ENCODE results near the gene ARHGAP24. TPM values are rescaled to one million over a fixed set of nuclear protein-coding genes. Genes with fewer than 3 reads are reported as not detected.
"Not testable (repeated sequence)": the region's sequence is repeated elsewhere in the genome, so short reads cannot be mapped to it uniquely, and the experiment has no call there.

ARHGAP24 gene
- total RNA-seq, 1 donor from 2014 or later = not detected

- intact Hi-C loops (cut with micrococcal nuclease) = not testable (repeated sequence)
Observed at GRCh38 chr4:85839981-85840451, 365.1 kb downstream of the ARHGAP24 start.

- intact Hi-C loops (cut with micrococcal nuclease) = no loop called here
Observed at GRCh38 chr4:85842540-85842939, 367.6 kb downstream of the ARHGAP24 start.

DNA sequence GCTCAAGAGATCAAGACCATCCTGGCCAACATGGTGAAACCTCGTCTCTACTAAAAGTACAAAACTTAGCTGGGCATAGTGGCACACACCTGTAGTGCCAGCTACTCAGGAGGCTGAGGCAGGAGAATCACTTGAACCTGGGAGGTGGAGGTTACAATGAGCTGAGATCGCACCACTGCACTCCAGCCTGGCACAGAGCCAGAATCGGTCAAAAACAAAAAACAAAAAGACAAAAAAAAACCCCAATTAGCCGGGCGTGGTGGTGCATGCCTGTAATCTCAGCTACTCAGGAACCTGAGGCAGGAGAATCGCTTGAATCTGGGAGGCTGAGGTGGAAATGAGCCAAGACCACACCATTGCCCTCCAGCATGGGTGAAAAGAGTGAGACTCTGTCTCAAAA, 378.8 kb downstream of the ARHGAP24 start:
- intact Hi-C loops (cut with micrococcal nuclease) = not testable (repeated sequence)

DNA sequence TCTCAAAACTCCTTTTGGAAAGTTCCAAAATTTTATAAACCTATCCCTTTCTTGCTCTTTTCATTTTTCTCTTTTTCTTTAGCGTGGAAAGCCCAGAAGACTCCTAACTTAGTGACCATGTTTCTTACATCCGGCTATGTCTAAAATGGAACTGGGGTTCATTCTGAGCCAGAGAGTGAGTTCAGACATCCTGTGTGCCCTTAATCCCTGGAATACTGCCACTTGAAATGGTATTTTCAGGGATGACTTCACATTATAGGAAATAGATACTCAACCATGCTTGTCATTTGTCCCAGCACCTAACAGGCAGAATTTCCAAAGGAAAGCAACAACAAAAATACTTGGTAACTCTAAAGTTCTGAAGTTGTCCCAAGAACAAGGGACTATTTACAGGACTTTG, 379.6 kb downstream of the ARHGAP24 start:
- intact Hi-C loops (cut with micrococcal nuclease) = no loop called here

DNA sequence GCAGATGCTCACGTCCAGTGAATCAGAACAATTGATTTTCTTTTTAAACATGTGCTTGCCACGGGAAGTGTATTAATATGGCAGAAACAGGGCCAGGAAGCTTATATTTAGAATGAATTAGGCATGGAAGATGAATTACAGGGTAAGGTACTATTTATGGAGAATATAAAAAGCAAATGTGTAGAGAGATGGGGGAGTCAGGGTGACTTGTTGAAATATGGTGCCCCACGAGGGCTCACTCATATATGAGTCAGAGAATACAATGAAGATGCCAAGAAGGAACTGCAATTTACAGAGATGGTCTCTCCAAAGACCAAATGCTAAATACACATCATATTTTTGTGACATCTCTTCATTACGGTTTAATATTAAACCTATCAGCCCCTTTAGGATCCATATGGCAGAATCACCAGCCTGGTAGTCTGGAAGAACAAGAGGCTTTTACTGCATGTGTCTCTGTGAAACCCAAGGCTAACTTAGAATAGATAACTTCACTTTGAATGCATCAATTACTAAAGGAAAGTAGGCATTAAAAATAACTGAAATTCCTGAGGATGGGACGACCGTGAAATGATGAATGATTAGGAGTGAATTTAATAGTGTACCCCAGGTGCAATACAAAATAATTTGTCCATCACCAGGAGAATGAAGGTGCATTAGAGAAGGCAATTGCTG, 385.3 kb downstream of the ARHGAP24 start:
- intact Hi-C loops (cut with micrococcal nuclease) = no loop called here

- intact Hi-C loops (cut with micrococcal nuclease) = no loop called here
Observed at GRCh38 chr4:85861064-85861765, 386.3 kb downstream of the ARHGAP24 start.

GRCh38 chr4:85862896-85863295, 387.9 kb downstream of the ARHGAP24 start:
- intact Hi-C loops (cut with micrococcal nuclease) = no loop called here

GRCh38 chr4:85864259-85865205, 389.6 kb downstream of the ARHGAP24 start:
- intact Hi-C loops (cut with micrococcal nuclease) = no loop called here

- intact Hi-C loops (cut with micrococcal nuclease) = no loop called here
Observed at GRCh38 chr4:85865256-85865655, 390.3 kb downstream of the ARHGAP24 start.

DNA sequence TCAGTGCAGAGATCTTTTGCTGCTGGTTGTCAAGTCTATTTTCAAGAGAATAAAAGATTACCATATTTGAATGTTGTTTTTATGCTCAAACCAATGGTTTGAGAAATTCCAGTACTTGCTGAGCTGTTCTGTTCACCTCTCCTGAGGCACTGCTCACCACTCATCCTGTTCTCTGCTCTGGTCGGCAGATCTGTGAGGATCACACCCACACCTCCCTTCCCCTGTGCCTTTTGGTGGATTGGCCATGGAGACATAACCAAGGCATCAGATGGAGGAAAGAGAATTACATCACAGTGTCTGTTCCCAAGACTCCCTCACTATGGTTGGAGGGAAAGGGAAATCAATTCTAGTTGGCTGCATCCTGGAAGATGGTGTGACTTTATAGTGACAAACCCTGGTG, 391.6 kb downstream of the ARHGAP24 start:
- intact Hi-C loops (cut with micrococcal nuclease) = no loop called here

DNA sequence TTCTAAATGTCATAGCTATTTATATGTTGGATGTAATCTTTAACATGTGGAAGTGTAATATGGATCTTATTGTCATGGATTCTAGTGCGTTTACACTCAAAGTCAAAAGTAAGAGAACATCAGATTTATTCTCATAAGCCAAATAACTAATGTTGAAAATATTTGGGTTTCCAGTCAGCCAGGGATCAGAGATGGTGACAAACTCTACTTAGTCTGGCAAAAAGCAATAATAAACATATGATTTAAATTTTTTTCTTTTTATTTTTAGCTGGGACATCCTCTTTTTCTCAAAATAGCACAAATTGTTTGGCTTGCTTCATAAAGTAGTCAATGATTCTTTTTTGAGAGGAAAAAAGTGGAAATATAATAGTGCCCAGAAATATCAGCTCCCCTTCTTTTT, 392.3 kb downstream of the ARHGAP24 start:
- intact Hi-C loops (cut with micrococcal nuclease) = no loop called here

- intact Hi-C loops (cut with micrococcal nuclease) = no loop called here
Observed at GRCh38 chr4:85869181-85869580, 394.2 kb downstream of the ARHGAP24 start.

DNA sequence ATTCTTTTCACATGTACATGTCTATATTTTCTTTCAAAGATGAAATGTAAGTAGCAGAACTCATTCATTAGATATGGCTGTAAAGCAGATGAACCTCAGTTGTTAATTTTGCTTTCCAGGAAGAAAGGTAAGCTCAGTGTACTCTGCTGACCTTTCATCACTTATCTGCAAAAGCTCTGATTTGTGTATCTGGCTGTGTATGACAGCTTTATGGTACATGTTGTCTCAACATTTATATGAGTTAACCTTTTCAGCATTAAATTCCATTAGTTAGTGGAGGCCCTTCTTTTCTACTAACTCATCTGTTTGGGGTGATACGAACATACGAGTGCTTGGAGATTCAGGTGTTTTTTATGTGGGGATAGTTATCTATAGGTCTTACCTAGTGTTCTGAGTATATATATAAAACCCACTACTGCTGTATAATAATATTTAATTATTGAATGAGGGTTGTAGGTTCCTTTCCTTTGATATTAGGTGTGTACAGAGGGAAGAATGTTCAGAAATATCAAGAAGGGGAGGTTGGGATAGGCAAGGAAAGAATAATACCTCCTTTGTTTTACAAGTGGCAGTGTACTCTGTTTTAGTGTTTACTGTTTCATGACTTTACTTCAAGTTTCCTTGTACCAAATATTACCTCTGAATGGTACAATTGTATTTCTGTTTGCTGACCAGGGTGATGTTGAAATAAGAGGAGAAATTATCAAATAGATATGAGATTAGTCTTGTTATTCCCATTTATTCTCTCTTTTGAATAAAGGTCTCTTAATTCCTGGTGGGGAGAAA, 395.5 kb downstream of the ARHGAP24 start:
- intact Hi-C loops (cut with micrococcal nuclease) = no loop called here

GRCh38 chr4:85873566-85873965, 398.6 kb downstream of the ARHGAP24 start:
- intact Hi-C loops (cut with micrococcal nuclease) = no loop called here

GRCh38 chr4:85879518-85879917, 404.6 kb downstream of the ARHGAP24 start:
- intact Hi-C loops (cut with micrococcal nuclease) = no loop called here

DNA sequence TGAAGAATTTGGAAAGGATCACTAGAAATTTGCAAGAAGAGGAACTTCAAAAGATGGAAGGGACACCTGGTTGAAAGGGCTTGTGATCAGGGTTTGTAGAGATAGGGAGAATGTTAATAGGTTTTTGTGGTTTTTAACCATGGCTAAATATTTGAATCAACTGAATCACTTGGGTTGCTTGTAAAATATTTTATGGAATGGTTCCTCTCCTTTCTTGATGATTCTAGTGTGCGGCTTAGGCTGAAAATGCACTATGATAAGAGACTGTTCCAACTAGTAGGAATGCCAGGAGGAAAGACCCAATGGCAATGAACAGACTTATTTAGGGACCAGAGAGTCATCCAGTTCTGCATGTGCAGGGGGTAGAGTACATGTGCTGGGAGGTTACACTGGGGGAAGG, 408.2 kb downstream of the ARHGAP24 start:
- intact Hi-C loops (cut with micrococcal nuclease) = no loop called here

DNA sequence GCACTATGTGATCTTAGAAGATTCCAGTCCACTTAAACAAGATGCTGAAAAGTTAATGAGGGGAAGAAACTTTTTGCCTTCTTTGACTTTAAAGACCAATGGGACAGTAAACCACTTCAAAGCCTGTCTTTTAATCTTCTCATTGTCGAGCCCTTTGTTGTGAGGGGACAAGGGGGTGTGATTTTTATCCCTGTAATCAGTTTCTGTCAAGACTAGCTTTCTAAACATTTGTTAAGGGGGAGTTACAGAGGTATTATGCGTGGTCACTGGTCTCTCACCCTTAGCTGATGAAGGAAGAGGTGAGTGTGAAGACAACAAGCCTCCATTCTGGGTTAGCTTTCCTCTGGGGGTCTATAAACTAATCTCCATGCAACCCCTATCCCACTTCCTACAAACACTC, 409.3 kb downstream of the ARHGAP24 start:
- intact Hi-C loops (cut with micrococcal nuclease) = no loop called here

DNA sequence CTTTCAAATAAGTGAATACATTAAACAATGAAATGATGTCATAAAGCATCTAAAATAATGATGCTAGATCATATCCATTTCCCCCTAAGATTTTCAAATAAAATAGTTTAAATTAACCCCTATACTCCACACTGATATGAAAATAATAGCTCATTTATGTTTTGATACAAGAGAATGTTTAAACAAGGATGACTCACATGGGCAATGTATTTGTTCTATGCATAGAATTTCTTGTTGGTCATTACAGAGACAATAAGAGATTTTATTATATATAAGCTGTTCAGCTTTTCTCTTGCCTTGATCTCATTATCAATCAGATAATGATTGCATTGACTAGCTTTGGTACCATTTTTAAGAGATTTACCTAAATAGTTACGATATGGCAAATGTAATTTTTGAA, 411.7 kb downstream of the ARHGAP24 start:
- intact Hi-C loops (cut with micrococcal nuclease) = no loop called here

- intact Hi-C loops (cut with micrococcal nuclease) = no loop called here
Observed at GRCh38 chr4:85889314-85889713, 414.4 kb downstream of the ARHGAP24 start.

DNA sequence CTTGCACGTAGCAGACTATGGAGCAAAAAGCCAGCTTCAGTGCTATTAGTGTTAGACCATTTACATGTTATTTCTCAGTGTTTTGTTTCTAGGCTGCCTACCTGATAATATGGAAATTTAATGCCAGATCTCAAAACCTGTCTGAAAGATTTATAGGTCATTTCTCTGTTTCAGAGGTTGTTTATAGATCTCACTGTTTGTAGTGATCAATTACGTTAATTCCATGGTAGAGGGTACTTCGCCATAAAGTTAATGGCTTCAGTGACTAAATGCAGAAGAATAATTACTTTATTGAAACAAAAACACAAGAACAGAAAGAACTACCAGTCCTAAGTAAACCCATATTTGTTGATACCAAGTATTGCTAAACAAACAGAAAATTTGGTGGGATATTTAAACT, 420.8 kb downstream of the ARHGAP24 start:
- intact Hi-C loops (cut with micrococcal nuclease) = no loop called here

DNA sequence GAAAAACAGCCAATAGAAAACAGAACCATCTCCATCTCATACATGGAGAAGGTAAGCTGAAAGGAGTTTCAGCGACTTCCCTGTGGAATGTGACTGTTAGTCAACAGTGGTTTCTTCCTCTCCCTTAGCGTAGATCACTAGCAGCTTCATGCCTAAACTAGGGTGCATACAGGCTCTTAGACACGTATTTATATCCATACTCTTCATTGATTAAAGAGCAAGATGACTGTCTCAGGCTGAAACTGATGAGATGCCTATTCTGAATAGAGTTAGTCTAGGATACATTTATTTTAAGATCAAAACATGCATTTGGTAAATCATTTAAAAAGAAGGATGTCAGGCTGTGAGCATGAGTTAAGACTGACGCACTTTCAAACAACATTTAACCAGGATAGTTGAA, 423.3 kb downstream of the ARHGAP24 start:
- intact Hi-C loops (cut with micrococcal nuclease) = no loop called here
